HG03045 (cell line): ENCODE results near the gene WDR37.
"Not testable (repeated sequence)": the region's sequence is repeated elsewhere in the genome, so short reads cannot be mapped to it uniquely, and the experiment has no call there.

Experiments used
- ATAC-seq: cut with Tn5 transposase; IDR thresholded peaks from one replicate; pipeline ENCODE4 v1.9.1; 2021; ENCODE audit warnings: mild to moderate bottlenecking, moderate library complexity; ENCODE audit not compliant: unreplicated experiment

Gene WDR37

DNA sequence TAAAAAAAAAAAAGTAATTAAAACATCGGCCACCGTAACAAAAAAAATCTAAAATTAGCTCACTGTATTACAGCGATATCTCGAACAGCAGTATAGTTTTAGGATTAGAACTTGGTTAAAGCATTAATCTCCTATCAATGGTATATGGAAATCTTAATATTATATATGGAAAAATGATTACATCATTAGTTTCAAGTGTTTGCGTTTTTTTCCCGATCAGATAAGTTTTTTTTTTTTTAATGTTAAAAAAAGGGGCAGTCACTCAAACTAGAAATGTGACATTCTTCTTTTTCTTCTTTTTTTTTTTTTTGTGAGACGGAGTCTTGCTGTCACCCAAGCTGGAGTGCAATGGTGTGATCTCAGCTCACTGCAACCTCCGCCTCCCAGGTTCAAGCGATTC lies 14.7 kb upstream of the WDR37 start:
- ATAC-seq: no peak

DNA sequence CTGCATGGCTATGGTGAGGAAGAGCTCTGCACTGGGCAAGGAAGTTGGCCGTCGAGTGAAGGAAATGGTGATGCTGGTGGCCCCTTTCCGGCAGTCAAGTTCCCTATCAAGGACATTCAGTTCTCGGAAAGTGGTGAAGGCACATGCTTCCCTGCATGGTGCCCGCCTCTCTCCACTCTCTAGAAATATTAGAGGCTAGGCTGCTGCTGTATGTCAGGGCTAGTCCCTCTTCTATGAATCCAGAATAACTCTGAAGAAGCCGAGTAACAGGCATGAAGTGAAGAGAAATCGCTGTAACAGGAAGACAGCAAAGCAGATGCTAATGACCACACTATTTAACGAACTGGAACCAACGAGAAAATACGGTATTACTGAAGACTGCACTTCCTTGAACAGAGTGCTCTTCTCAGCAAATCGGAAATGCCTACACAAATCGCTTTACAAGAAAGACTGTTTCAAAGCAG lies 12.6 kb upstream of the WDR37 start:
- peak; percentile 42 for ATAC-seq

DNA sequence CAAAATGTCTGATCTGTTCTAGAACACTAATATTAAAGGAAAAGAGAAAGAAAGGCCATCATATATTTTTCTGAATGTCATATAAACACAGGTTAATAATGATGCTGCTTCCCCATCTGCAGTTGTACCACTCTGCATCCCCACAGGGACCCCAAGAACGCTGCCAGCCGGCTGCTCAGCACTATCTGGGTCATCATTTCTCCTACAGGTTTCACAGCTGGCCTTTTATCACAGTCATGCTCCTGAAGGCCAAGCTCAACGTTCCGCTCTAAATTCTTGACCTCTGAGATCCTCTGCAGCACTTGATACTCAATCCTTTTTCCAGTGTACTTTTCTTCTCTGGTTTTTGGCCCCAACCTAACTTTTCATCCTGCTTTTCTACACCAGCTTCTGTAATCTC lies 12.0 kb upstream of the WDR37 start:
- no peak for ATAC-seq

DNA sequence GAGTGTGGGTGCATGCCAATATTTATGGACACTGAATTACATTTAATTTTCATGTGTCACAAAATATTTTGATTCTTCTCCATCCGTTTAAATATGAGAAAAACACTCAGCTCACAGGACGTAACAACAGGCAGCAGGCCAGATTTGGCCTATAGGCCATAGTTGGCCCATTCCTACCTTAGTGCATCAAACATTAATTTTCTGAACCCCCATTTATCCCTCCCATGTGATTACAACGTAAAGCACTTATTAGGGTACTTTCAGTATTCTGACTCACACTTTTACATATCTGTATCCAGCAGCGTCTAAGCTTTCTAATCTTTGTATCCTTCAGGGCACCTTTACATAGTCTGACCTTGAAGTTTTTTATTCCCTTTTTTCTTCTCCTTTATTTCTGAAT lies 11.2 kb upstream of the WDR37 start:
- no peak for ATAC-seq

DNA sequence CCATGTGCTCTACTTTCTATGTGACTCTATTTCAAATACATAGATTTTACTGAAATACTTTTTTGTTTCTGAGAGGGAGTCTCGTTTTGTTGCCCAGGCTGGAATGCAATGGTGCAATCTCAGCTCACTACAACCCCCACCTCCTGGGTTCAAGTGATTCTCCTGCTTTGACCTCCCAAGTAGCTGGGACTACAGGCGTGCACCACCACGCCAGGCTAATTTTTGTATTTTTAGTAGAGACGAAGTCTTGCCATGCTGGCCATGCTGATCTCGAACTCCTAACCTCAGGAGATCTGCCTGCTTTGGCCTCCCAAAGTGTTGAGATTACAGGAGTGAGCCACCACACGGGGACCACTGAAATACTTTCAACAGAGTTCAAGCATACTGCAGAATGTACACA lies 10.8 kb upstream of the WDR37 start:
- ATAC-seq: no peak

DNA sequence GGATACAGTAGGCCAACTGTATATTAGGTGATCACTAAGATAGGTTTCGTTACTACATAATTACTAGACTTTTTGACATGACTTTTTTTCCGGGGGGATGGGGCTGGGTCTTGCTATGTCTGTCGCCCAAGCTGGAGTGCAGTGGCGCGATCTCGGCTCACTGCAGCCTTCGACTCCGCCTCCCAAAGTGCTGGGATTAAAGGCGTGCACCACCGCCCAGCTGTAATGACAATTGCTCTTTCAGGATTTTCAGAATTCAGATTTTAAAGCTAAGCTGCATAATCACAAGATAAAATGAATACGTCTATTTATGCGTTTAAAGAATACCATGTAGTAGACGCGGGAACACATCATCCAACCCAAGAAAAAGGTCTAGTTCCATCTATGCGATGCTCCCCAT lies 8.2 kb upstream of the WDR37 start:
- ATAC-seq: no peak

DNA sequence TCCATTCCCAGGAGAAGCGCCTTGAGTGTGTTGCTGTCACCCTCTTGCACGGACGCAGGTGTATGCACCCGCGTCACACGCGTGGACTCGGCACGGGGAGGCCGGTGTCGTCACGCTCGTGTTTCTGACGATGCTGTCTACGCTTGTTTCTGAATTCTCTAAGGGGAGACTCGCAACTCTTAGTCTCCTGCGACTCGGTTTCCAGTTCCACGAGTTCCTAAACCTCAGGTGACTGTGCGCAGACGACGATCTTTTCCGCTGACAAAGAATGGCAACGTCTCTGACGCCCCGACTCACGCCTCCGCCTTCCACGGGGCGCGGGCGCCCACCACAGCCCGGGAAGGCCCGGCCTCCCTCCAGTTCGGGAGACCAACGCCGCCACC lies 7.8 kb upstream of the WDR37 start:
- peak; percentile 1 for ATAC-seq

DNA sequence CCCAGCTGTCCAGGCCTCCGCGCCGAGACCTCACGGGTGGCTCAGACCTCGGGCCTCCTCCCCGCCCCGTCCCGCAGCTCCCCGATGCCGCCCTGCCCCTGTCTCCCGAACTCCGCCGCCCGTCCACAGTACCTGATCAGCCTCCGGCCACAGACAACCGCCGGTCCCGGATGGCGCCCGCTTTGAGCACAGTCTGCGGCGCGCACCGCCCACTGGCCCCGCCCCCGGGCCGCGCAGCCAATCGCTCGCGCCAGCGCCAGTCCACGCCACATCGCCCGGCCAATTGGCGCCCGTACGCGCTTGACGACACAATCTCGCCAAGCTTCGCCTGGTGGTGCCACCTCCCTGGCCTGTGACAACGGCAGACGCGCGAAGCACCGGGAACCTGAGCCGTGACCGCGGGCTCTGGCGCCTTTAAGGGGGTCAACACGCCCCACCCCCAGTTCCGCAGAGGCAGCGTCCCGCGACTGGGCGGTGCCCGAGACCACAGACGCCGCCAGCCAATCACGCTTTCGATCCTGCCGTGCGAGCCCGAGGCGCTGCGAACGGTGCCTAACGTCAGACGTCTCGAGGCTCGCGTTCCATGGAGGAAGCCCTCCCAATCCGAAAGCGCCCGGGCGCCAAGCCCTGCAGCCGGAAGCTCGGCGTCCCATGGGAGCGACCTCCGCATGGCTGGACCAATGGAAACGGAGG lies 7.3 kb upstream of the WDR37 start, which contains the start of gene IDI1:
TSS of gene IDI1 (minus strand) at position 388 of the 693 bp plus-strand sequence. CDS start at position 272, 116 bp downstream.
- ATAC-seq: peak; percentile 84

DNA sequence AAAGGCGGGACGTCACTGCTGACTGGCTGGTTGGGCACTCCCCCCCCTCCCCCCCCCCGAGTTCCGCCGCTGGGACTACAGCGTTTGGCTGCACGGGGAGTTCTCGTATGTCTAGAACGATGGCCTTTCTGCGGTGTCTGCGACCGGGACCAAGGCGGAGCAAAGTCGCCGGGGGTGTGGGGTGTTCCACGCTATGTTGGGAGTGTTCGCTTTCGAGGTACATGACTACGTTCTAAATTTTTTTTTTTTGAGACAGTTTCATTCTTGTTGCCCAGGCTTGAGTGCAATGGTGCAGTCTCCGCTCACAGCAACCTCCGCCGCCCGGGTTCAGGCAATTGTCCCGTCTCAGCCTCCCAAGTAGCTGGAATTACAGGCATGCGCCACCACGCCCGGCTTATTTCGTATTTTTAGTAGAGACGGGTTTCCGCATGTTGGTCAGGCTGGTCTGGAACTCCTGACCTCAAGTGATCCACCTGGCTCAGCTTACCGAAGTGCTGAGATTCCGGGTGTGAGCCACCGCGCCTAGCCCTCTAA lies 6.7 kb upstream of the WDR37 start:
- no peak for ATAC-seq

DNA sequence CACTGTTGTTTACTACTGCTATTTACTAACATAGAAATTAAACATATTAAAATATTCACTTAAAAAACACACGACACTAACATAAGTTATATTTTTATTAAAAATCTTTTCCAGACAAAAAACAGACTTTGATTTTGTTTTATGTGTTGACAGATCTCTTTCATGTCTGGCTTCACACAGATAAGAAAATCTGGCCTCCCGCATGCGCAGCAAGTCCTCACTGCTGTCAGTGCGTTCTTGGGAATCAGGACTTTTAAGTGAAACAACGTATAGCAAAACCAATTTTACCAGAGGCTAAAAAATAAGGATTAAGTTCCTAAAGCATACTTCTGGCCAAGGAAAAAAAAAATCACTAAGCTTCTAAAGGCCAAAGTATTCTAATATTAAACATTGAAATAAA lies 6.0 kb upstream of the WDR37 start:
- no peak for ATAC-seq

DNA sequence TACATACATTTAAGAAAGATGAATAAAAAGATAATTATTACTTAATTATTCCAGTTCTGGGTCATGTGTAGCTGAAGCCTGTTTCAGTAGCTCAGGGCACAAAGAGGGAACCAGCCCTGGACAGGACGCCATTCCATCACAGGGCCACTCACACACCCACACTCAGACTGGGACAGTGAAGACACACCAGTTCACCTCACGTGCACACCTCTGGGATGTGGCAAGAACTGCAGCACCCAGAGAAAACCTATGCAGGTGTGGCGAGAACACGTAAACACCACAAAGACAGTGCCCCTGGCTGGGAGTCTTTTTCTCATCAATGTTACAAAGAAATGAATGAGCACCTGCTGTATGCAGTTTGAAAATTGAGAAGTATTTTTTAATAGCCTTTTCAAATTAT lies 5.6 kb upstream of the WDR37 start:
- ATAC-seq: no peak

DNA sequence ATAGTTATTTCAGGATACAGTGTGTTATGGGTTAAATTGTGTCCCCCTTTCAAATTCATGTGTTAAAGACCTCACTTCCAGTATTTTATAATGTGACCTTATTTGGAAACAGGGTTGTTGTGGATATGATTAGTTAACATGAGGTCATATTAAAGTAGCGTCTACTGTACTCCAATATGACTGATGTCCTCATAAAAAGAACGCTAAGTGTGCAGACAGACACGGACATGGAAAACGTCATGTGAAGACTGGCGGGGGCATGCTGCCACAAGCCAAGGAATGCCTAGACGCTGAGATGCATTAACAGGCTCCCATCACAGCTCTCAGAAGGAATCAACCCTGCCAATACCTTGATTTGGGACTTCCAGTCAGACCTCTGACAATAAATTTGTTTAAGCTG lies 1.5 kb upstream of the WDR37 start:
- ATAC-seq: no peak

DNA sequence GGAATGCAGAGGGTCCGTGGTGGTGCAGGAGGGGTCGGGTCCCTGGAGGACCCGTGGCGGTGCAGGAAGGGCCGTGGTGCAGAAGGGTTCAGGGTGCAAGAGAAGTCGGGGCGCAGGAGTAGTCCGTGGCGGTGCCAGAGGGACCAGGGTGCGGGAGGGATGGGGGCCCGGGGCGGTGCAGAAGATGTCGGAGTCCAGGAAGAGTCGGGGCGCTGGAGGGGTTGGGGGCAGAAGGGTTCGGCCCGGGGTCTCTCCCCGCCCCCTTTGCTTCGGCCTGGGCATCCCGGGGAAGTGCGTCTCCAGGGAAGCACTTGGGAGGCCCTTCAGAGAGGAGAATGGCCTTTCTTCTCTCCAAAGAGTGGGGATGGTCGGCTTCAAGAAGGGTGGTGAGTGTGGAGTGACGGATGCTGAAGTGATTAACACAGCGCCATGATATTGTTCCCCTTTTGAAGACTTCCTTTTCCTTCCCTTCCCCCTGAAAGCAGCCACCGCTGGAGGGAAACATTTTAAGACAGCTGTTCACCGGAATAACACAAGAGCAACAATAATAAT lies 997 bp downstream of the WDR37 start:
- no peak for ATAC-seq

DNA sequence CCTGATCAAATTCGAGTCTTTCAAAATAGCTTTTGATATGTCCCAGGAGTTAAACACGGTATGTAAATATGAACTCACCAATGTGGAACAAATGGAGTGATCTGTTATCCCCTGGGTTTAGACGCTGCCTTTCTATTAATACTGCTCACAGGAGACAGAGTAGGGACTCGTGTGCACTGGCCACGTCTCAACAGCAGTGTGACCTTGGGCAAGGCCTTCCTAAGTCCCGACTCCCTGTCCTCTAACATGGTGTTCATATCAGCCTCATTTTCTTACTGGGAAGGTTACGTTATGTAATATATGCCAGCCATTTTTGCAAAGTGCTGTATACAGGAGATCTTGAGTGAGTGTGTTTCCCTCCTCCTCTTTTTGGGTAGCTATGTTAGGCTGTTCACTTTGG lies 1.8 kb downstream of the WDR37 start:
- no peak for ATAC-seq

DNA sequence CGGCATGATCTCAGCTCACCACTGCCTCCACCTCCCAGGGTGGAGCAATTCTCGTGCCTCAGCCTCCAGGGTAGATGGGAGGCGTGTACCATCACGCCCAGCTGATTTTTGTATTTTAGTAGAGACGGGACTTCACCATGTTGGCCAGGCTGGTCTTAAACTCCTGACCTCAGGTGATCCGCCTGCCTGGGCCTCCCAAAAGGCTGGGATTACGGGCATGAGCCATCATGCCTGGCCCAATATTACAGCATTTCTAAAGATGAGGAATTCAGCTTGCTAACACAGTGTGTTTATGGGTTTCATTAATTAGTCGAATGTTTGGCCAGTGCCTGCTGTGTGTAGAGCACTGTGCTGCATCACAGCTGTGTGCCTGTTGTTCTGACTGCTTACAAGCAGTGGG lies 3.7 kb downstream of the WDR37 start:
- ATAC-seq: no peak

DNA sequence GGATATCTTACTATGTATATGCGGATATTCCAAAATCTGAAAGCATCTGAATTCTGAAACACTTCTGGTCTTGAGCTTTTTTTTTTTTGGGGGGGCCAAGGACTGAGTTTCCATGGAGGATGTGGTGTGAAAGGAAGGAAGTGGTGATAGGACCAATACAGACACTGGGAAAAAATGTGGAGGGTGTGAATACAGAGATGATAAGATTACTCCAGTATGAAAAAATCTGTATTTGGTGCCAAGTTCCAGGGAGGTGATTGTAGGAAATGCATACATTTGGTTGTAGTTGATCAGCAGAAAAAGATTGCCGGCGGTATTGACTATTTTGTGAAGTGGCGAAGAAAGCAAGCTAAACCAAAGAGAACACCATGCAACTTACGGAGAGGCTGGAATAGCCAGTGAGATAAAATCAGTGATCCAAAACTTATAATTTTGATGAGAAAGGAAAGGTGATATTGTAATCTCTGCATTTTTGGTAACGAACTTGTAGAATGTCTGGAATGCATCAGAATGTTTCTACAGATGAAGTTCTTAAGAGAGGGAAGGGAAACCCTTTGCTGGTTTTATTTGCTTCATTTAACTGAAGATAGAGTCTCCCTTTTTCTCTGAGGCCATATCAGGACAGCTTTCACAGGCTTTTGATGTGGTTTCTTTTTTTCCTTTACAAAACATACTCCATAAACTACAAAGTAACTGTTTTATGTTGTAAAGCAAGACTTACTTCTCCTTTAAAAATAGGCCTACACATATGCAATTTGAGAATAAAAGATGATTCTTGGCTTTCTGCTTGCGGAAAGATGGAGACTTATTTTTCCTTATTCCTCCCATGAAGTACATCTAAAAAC lies 6.0 kb downstream of the WDR37 start:
- ATAC-seq: no peak

DNA sequence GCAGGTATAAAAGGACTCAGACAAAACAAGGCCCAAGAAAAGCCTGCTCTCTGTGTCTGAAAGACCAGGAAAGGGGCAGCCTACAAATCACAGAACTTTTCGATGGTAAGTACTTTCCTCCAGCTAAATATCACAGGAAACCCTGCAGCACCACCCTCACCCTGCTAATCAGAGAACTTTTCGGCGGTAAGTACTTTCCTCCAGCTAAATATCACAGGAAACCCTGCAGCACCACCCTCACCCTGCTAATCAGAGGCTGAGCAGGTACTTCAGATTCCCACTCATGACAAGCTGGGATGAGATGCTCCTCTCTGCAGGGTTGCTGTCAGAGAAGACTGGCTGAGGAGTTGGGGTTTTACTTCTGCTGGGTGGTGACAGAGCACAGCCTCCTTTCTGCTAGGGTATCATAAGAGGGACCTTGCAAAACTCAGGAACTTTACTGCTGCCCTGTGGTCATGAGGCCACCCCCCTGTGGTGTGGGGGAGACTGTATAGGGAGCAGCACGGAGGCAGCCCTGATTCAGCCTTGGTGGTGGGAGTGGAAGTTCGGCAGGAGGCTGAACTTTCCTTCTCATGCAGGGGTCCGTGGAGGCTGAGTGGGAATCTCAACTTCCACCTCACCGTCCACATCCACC lies 7.2 kb downstream of the WDR37 start:
- no peak for ATAC-seq

DNA sequence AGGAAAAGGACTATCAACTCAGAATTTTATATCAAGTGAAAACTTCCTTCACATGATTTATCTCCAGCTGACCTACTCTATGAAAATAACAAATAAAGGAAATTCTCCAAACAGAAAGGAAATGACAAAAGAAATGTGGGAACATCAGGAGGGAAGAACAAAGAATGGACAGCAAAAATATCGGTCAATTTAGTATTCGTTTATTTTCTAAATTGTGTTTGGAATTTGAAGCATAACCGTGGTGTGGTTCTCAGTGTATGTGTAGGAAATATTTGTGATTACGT lies 8.7 kb downstream of the WDR37 start:
- ATAC-seq: no peak

DNA sequence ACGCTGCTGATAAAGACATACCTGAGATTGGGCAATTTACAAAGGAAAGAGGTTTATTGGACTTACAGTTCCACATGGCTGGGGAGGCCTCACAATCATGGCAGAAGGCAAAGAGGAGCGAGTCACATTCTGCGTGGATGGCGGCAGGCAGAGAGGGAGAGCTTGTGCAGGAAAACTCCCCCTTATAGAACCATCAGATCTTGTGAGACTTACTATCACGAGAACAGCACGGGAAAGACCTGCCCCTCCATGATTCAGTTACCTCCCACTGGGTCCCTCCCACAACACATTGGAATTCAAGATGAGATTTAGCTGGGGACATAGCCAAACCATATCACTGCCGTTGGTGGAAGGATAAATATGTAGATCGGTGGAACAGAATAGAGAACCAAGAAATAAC lies 10.5 kb downstream of the WDR37 start:
- not testable (repeated sequence) for ATAC-seq

DNA sequence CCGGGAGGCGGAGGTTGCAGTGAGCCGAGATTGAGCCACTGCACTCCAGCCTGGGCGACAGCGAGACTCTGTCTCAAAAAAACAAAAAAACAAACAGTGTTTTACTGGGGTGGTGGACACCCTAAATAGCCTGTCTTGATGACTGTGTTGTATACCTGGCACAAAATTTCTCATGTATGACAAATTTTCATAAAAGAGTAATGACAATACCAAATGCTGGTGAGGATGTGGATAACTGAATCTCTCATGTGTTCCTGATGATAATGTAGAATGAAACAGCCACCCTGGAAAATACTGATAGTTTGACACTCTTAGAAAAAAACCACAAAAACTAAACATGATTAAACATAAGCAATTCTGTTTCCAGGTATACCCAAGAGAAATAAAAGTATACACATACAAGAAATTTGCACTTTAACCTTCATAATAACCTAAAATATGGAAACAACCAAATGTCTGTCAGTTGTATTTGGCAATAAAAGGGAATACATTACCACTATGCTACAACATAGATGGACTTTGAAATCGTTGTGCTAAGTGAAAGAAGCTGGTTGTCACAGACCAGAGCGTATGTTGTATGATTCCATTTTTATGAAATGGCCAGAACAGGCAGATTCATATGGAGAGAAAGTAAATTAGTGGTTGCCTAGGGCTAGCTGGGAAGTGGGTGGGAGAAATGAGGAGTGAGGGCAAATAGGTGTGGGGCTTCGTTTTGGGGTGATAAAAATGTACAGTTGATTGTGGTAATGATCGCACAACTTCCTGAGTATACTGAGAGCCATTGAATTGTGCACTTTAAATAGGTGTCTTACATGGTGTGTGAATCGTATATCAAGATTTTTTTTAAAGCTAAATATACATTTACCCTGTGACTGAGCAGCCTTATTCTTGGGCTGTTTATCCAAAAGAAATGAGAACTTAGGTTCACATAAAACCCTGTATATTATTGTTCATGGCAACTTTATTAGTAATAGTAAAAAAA lies 12.5 kb downstream of the WDR37 start:
- ATAC-seq: no peak
